GM10266 (cell line): ENCODE results near the gene CMKLR1.

Experiments used
- DNase-seq: peaks from one replicate; pipeline ENCODE4 v3.0.0; 2012; ENCODE audit errors: extremely low spot score
- TF ChIP-seq, protein P1 (sequence below): IDR thresholded peaks from 2 replicates; pipeline ENCODE4 v1.5.1; 2012; ENCODE audit warnings: mild to moderate bottlenecking, low read depth; ENCODE audit not compliant: control insufficient read depth, insufficient read depth; ENCODE audit errors: missing control alignments

CMKLR1 gene

DNA sequence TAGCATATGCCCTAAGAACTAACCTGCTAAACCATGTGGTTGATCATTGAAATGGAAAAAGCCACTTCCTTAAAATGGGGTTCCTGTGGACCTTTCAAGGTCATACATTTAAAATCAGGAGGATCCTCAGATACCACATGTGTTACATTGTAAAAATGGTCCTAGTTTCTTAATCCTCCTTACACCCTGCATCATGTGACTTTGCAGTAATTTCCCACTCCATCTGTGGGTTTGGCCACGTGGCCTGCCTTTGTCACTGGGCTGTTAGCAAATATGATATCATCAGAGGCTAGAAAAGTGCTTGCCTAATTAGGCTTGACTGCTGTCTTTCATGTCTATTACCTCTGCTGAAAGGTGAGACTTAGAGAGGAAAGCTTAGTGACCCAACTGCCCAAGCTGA lies 70.7 kb downstream of the CMKLR1 start:
- TF ChIP-seq, protein P1, sequence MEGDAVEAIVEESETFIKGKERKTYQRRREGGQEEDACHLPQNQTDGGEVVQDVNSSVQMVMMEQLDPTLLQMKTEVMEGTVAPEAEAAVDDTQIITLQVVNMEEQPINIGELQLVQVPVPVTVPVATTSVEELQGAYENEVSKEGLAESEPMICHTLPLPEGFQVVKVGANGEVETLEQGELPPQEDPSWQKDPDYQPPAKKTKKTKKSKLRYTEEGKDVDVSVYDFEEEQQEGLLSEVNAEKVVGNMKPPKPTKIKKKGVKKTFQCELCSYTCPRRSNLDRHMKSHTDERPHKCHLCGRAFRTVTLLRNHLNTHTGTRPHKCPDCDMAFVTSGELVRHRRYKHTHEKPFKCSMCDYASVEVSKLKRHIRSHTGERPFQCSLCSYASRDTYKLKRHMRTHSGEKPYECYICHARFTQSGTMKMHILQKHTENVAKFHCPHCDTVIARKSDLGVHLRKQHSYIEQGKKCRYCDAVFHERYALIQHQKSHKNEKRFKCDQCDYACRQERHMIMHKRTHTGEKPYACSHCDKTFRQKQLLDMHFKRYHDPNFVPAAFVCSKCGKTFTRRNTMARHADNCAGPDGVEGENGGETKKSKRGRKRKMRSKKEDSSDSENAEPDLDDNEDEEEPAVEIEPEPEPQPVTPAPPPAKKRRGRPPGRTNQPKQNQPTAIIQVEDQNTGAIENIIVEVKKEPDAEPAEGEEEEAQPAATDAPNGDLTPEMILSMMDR, result no peak
- no peak for DNase-seq

DNA sequence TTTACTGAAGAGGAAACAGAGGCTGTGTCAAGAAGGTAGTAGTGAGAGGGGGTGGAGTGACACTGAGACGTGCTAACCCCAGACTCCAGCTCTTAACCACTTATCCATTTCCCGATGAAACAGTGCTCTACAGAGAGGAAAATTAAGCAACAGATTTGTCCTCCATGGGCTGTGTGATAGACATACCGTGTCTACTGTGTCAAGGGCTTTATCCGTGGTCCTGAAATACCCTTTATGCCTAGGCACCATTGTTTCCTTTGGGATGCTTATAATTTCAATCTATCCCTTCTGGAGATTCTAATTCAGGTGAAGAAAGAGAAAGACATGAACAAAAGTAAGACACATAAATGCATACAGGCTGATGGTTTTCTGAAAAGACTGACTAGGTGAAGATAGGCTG lies 71.7 kb downstream of the CMKLR1 start:
- TF ChIP-seq, protein P1, result no peak
- DNase-seq, result no peak

DNA sequence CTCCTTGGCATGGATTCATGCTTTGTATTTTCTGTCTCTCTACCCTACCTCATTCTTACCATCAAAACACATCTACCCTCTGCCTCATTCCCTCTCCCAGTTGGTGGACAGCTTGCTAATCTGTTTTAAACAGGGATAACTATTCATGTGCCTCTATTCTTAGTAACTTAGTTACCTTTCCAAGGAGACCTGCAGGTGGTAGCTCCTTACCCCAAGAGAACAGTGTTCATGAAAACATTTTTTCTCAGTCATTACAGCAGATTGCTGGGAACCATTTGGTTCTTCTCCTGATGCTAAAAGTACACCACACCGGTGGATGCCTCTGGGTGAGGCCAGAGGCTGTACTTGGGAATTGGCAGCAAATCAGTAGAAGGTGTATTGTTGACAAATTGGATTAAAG lies 73.0 kb downstream of the CMKLR1 start:
- no peak for DNase-seq
- TF ChIP-seq, protein P1, result no peak

DNA sequence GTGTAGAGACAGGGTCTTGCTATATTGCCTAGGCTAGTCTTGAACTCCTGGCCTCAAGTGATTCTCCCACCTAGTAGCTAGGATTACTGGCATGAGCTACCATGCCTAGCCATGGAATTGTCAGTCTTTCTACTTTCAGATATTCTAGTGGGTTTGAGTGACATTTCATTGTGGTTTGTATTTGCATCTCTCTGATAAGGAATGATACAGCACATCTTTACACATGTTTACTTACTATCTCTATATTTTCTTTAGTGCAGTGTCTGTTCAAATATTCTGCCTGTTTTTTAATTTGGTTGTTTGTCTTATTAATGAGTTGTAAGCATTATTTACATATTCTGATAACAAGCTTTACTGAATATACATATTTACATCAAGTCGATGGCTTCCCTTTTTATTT lies 73.6 kb downstream of the CMKLR1 start:
- TF ChIP-seq, protein P1, result no peak
- DNase-seq, result no peak

DNA sequence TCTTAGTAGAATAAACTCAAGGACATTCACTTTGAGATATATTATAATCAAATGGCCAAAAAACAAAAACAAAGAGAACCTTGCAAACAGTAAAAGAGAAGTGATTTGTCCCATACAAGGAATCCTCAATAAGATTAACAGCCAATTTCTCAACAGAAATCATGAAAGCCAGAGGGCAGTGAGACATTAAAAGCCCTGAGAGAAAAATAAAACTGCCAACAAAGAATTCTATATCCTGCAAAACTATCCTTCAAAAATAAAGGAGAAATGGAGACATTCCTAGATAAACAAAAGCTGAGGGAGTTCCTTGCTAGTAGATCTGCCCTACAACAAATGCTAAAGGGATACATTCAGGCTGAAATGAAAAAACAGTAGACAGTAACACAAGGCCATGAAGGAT lies 78.1 kb downstream of the CMKLR1 start:
- TF ChIP-seq, protein P1, result no peak
- DNase-seq, result no peak

DNA sequence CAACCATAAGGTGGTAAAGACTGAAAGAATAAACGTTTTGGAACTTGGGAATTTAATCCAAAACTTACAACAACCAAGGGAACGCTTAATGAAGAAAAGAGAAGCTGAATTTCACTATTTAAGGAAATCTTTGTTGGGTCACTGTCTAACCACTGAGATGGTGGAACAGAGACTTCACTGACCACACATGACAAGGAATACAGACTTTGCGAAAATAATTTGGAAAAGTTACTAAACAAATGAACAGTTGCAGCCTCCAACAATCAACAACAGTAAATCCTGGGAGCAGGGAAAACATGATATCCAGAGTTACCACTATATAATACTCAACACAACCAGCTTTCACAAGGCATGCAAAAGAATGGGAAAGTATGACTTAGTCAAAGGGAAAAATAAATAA lies 79.1 kb downstream of the CMKLR1 start:
- TF ChIP-seq, protein P1, result no peak
- DNase-seq, result no peak

DNA sequence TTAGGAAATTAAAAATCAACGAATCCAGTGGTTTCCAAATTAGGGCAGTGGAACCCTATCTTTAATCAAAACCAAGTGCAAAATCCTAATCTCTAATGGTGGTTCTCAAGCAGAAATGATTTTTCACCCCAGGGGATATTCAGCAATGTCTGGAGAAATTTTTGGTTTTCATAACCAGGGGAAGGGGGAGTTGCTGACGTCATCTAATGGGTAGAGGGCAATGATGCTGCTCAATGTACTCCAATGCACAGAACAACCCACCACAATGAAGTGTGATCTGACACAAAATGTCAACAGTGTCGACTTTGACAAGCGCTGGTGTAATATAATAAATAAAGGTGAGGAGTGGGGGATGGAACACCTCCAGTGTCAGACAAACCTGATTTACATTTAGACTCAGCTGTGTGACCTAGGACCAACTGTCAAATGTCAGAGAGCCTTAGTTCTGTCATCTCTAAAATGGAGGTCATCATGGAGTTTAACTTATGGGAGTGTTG lies 81.5 kb downstream of the CMKLR1 start:
- DNase-seq, result no peak
- TF ChIP-seq, protein P1, result no peak
